Measurements from ENCODE around the gene CCDC92. TPM values are rescaled to one million over a fixed set of nuclear protein-coding genes. Genes with fewer than 3 reads are reported as not detected.

Gene CCDC92
- total and polyA plus RNA-seq, 2 experiments from 2014 or later = 16.9 to 60.2 TPM

- Histone ChIP-seq H3K4me3 (no peak overlapping the region), H3K27me3 (no peaks in the 10 kb centered on the region), H4K20me1 (ENCODE audit: insufficient read depth, poor library complexity, severe bottlenecking) (no peaks in the 10 kb centered on the region), H3K4me1 (ENCODE audit: insufficient read depth) (no peaks in the 10 kb centered on the region), H3K9me2 (replicated peaks; ENCODE audit: insufficient read depth) (no peaks in the 10 kb centered on the region), H3K36me3 (replicated peaks; ENCODE audit: insufficient read depth, low read depth) (no peaks in the 10 kb centered on the region), H3K4me2 (no peak overlapping the region), H3K79me2 (peaks cover 32% of the 10 kb centered on the region), H2AFZ (no peak overlapping the region), H3K9me3 (ENCODE audit: low read depth) (no peaks in the 10 kb centered on the region), H3K27ac (no peak overlapping the region)
- TF ChIP-seq EZH2 (IDR thresholded peaks at IDR 0.05; ENCODE audit: borderline replicate concordance) = no peak
- TF ChIP-seq EZH2phosphoT487 (IDR thresholded peaks at IDR 0.05; ENCODE audit: low read depth, severe bottlenecking, unreplicated experiment) = no peak
- TF ChIP-seq, protein P1, sequence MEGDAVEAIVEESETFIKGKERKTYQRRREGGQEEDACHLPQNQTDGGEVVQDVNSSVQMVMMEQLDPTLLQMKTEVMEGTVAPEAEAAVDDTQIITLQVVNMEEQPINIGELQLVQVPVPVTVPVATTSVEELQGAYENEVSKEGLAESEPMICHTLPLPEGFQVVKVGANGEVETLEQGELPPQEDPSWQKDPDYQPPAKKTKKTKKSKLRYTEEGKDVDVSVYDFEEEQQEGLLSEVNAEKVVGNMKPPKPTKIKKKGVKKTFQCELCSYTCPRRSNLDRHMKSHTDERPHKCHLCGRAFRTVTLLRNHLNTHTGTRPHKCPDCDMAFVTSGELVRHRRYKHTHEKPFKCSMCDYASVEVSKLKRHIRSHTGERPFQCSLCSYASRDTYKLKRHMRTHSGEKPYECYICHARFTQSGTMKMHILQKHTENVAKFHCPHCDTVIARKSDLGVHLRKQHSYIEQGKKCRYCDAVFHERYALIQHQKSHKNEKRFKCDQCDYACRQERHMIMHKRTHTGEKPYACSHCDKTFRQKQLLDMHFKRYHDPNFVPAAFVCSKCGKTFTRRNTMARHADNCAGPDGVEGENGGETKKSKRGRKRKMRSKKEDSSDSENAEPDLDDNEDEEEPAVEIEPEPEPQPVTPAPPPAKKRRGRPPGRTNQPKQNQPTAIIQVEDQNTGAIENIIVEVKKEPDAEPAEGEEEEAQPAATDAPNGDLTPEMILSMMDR (IDR thresholded peaks at IDR 0.05; ENCODE audit: poor library complexity) = no peak
- WGBS (ENCODE audit: low lambda C conversion rate, missing lambda C conversion rate) = 66% methylated on average over 2 of the region's 2 CpGs
- DNase-seq (ENCODE audit: low spot score) = no peak
These were observed 20.6 kb downstream of the CCDC92 start for GRCh38 chr12:123952037-123952436.

GRCh38 chr12:123951467-123951866 lies 21.2 kb downstream of the CCDC92 start:
- no peaks in the 10 kb centered on the region for H4K20me1 ChIP-seq (ENCODE audit: insufficient read depth, poor library complexity, severe bottlenecking)
- H3K4me3 ChIP-seq = no peak overlapping the region
- 87% methylated on average over 4 of the region's 4 CpGs for WGBS (ENCODE audit: low lambda C conversion rate, missing lambda C conversion rate)
- H3K27ac ChIP-seq = no peak overlapping the region
- no peak for DNase-seq (ENCODE audit: low spot score)
- no peaks in the 10 kb centered on the region for H3K9me2 ChIP-seq (replicated peaks; ENCODE audit: insufficient read depth)
- H3K79me2 ChIP-seq = peaks cover 32% of the 10 kb centered on the region
- no peaks in the 10 kb centered on the region for H3K27me3 ChIP-seq
- no peaks in the 10 kb centered on the region for H3K36me3 ChIP-seq (replicated peaks; ENCODE audit: insufficient read depth, low read depth)
- no peak overlapping the region for H2AFZ ChIP-seq
- TF ChIP-seq, protein P1 (IDR thresholded peaks at IDR 0.05; ENCODE audit: poor library complexity) = no peak
- TF ChIP-seq EZH2phosphoT487 (IDR thresholded peaks at IDR 0.05; ENCODE audit: low read depth, severe bottlenecking, unreplicated experiment) (no peak), EZH2 (IDR thresholded peaks at IDR 0.05; ENCODE audit: borderline replicate concordance) (no peak)
- no peaks in the 10 kb centered on the region for H3K4me1 ChIP-seq (ENCODE audit: insufficient read depth)
- H3K9me3 ChIP-seq (ENCODE audit: low read depth) = no peaks in the 10 kb centered on the region
- no peak overlapping the region for H3K4me2 ChIP-seq

GRCh38 chr12:123950476-123951349 lies 21.9 kb downstream of the CCDC92 start:
- Histone ChIP-seq H3K9me2 (replicated peaks; ENCODE audit: insufficient read depth) (no peaks in the 10 kb centered on the region), H2AFZ (no peak overlapping the region), H3K27me3 (no peaks in the 10 kb centered on the region), H3K27ac (no peak overlapping the region), H3K4me3 (no peak overlapping the region), H3K9me3 (ENCODE audit: low read depth) (no peaks in the 10 kb centered on the region), H3K4me2 (no peak overlapping the region), H3K4me1 (ENCODE audit: insufficient read depth) (no peaks in the 10 kb centered on the region), H3K79me2 (peaks cover 29% of the 10 kb centered on the region), H3K36me3 (replicated peaks; ENCODE audit: insufficient read depth, low read depth) (no peaks in the 10 kb centered on the region), H4K20me1 (ENCODE audit: insufficient read depth, poor library complexity, severe bottlenecking) (no peaks in the 10 kb centered on the region)
- DNase-seq (ENCODE audit: low spot score) = no peak
- TF ChIP-seq EZH2 (IDR thresholded peaks at IDR 0.05; ENCODE audit: borderline replicate concordance) (no peak), EZH2phosphoT487 (IDR thresholded peaks at IDR 0.05; ENCODE audit: low read depth, severe bottlenecking, unreplicated experiment) (no peak)
- TF ChIP-seq, protein P1 (IDR thresholded peaks at IDR 0.05; ENCODE audit: poor library complexity) = no peak
- 92% methylated on average over 12 of the region's 15 CpGs for WGBS (ENCODE audit: low lambda C conversion rate, missing lambda C conversion rate)

Data from hepatocyte (in vitro differentiated cells).